Activated CD4-positive, alpha-beta T cell treated with anti-CD3 and anti-CD28 coated beads, Interleukin-2, Interleukin-4, amounts not matched to agents 100 ng/mL and 50 ng/mL, durations not matched to agents 16 hours and 8 hours (primary cell): Measurements from ENCODE around the gene MAP2K2.

Experiments used
- DNase-seq: peaks from one replicate; pipeline ENCODE4 v3.0.0-alpha.2; 2020; ENCODE audit warnings: low spot score

Gene MAP2K2

DNA sequence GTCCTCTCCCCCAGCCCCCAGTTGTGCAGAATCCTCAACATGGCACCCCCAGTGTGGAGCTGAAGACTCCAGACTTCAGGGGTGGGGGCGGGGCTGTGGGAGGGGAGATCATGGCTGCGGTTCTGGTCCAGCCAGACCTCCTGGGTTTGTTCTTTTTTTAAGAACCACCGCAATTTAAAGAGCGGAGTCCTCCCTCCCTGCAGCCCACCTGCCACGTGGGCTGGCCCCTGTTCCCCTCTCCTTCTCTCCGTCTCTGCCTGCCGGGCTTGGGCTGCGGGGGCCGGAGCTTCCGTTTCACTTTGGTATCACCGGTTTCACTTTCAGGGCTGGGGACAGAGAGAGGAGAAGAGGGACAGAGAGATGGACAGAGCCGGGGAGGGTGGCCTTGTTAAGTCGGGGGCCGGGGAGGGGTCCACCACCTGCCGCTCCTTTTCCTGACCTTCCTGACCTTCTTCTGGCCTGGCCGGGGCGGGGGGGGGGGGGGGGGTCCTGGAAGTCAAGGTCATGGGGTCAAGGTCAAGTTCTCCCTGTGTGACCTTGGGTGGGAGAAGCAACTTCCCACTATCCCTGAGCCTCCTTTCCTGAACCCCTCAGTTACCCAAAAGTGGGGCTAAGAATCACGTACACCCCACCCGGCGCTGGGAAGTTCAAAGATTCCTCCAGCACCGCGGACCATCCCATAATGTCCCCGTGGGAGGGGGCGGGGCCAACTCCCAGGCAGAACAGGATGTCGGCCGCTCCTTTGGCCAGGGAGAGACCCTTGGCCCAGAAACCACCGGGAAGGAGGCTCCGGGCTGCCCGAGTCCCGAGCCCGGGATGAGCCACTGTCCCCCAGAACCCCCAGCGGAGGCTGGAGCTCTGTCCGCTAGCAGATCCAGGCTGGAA, 45.9 kb downstream of the MAP2K2 start:
- DNase-seq: peak; percentile 50

DNA sequence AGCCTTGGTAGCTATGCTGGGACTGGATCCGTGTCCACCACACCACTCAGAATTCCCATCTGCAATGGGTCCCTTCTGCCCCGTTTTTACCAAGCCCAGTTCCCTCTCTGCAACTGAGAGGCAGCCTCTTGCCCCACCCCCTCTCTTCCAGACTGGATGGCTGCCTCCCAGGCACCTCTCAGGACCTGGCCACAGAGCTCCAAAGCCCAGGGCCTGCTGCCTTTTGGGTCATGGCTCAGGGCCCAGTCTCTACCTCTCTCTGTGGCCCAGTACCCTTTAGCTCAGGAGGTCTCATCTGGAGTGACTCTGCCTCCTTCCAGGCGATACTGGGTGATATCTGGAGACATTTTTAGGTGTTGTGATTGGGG, 46.9 kb downstream of the MAP2K2 start:
- DNase-seq: no peak

DNA sequence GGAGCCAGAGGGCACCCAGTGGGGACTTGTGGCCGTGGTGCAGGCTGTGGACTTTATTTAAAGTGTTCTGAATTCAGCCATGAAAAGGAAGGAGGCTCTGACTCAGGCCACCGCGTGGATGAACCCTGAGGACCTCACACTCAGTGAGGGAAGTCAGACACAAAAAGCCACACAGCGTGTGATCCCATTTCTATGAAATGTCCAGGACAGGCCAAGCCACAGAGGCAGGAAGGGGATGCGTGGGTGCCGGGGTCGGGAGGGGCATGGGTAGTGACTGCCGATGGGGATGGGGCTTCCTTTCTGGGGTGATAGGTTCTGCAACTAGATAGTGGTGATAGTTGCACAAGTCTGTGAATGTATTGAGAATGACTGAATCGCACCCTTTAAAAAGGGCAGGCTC, 48.5 kb downstream of the MAP2K2 start:
- peak; percentile 32 for DNase-seq

DNA sequence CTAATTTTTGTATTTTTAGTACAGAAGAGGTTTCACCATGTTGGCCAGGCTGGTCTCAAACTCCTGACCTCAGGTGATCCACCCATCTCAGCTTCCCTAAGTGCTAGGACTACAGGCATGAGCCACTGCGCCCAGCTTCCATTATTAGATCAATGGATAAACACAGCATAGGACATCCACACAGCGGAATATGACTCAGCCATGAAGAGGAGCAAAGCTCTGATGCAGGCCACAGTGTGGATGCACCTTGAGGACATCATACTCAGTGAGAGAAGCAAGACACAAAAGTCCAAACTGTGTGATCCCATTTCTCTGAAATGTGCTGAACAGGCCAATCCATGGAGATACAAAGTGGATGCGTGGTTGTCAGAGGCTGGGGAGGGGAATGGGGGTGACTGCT, 52.3 kb downstream of the MAP2K2 start:
- no peak for DNase-seq

DNA sequence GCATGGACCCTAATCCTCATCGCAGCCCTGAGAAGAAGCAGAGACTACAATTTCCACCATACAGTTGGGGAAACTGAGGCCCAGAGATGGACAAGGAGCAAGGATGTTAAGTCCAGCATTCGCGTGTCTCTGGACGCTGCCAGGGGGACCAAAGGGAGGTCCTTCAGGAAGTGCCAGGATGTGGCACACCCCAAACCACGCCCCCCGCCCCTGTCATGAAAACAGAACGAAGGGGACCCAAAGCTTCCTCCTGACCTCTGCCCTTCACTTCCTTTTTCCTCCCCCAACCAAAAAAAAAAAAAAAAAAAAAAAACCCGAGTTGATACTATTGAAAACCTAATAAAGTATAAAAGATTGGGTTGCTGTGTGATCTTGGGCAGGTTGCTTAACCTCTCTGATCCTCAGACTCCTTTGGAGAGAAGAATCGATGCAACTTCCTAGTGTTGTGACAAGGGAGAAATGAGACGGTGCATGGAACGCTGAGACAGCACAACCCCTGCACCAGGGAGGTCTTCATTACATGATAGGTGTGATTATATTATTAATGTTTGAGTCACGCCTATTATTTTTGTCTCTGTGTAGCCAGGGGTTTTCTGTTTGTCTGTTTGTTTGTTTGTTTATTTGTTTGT, 54.5 kb downstream of the MAP2K2 start:
- DNase-seq: peak; percentile 54

DNA sequence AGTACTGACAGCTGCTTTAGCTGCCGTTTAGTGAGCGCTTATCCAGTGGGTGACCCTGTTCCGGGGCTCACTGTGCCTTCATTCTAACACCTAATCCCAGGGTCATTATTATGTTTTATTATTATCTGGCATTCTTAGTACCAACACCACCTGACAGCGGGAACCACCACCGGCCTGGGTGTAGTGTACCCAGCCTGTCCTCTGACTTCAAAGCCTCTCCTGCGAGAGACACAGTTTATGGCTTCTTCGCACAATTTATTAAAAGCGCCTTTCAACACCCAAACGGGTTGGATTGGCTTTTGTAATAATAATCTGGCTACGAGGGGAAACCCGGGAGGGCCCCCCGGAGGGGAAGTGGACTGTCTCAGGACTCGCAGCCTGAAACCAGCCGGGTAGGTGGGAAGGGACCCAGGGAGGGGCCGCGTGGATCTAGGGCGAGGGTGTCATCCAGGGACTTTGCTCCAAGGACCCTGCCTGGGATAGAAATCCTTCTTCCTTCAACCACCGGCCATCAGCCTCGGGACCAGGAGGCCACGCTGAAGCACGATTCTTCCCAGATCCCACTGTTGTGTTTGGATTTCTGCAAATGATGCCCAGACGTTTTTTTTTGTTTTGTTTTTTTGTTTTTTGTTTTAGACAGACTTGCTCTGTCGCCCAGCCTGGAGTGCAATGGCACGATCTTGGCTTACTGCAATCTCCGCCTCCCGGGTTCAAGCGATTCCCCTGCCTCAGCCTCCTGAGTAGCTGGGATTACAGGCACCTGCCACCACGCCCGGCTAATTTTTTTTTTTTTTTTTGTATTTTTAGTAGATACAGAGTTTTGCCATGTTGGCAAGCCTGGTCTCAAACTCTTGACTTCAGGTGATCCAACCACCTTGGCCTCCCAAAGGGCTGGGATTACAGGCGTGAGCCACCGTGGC, 55.6 kb downstream of the MAP2K2 start:
- no peak for DNase-seq

DNA sequence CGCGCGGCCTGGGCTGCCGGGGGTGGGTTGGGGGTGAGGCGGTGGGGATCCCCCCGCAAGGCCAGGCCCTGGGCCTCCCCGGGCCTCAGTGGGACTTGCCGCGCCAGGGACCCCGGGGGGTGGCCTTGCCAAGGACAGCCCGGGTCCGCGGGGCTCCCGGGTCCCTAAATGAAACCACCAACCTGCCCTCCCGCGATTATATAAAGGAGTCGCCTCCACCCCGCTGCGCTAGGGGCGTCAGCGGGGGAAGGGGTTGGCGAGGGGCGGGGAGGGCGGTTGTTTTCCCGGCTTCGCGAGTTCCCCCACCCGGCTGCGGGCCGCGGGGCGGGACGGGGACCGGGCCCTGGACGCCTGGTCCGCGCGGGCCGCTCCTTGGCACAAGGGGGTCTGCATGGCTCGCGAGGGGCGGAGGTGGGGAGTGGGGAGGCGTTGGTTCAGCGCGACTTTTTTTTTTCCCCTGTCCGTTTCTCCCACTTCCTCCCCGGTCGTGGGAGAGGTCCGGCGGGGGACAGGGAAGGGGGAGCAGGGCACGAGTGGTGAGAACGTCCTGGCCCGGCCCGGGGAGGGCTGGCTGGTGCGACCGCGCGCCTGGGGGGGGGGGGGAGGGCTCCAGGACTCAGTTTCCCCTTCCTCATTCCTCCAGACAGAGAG, 56.4 kb downstream of the MAP2K2 start:
- no peak for DNase-seq

DNA sequence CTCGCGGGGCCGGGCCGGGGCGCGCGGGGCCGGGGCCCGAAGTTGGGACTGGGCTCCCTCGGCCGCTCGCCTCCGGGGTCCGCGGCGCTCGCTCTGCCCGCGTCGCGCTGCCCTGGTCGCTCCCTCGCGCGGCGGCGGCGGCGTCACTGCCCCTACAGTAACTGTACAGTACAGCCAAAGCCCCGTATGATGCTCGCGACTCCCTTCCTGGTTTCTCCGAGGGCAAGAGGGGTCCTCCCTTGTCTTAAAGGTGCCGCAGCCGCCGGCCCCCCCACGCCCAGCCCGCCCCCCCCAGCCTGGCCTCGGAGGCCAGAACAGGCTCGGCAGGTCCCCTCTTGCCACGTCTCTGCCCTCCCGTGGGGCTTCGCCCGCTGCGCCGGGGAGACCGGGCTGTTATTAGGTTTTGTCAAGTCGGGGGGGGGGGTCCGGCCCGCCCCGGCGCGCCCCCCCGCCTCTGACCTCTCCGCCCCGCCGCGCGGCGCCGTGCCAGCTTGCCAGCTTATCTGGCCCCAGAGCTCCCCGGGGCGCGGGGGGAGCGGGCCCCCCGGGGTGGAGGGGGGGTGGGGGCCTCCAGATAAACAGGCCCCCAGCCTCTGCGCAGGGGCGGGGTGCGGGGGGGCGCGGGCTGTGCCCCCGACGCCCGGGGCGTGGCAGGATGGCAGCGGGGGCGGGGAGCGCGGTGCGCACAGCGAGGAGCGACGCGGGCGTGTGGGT, 57.1 kb downstream of the MAP2K2 start, which contains the start of gene ZBTB7A:
ZBTB7A (minus strand) TSS at position 218 of the 714 bp plus-strand sequence. CDS start 11,667 bp downstream, outside the sequence.
- DNase-seq: peak; percentile 60

DNA sequence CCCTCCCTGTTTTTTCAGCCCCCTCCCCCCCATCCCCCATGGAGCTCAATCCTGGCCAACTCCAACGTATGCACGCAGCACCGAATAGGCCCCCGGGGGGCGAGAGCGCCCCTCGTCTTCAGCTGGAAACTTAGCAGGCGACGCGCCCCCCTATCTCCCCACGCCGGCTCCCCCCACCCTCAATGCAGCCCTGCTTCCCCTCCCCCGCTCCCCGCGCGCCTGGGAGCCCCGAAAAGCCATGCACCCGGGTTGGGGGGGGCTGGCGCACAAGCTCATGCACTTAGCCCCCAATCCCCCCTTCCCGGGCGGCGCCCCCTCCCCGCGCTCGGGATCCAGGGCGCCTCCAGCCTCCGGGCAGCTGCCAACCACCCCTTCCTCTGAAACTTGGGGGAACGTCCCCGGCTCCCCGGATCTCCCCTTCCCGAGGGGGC, 57.7 kb downstream of the MAP2K2 start:
- DNase-seq: no peak

DNA sequence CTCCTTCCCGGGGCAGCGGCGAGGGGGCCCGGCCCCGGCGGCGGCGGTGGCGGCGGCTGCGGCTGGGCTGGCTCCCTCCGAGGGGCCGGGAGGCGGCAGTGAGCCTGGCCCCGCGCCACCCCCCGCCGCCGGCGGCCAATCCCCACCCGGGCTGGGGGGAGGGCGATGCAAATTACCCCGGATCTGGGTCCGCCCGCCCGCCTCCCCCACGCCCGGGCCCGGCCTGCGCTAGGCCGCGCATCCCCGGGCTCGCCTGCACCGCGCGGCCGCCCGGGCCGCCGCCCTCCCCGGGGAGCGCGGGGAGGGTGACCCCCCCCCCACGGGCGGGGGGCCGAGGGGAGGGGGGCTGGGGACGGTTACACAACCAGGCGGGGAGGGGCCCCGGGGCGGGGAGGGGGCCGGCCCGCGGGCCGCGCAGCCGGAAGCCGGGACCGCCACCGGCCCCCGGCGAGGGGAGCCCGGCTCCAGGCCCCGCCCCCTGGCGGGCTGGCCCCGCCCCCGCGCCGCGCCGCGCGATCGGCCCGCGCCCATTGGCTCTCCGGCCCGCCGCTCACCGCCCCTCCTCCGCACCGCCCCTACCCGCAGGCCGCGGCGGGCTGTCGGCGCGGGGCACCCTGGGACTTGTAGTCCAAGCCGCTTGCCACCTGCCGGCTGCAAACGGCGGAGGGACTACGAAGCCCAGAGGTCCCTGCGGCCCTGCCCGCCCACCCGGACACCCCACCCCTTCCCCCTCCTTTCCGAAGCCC, 58.3 kb downstream of the MAP2K2 start:
- DNase-seq: peak; percentile 97

DNA sequence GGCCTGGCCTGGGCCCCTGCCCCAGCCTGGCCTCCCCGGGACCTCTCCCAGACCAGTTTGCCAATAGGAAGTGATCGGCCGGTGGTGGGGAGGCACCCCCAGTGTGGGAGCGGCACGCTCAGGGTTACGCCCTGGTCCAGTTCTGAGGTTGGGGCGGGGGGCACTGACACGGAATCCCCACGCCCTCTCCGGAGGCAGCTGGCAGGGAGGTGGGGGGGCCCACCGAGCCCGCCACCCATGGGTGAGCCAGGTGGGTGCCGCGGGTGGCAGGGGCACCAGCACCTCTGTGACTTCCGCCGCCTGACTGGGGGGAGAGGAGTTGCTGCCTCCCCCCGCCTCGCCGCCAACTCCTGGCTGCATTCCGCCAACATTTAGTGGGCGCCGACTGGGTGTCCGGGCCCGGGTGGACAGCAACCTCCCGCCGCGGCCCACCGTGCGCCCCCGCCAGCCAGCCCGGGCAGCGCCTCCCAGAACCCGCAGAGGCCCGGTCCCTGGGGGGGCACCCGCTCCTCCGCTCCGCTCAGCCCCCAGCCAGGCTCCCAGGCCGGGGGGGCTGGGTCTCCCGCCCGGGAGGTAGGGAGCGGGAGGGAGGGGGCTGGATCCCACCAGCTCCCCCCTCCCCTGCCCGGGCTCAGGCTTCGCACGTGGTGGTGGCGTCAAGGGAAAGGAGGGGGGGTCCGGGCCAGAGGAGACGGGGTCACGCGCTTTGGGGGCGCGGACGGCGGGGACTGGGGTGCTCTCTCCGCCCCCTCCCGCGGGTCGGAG, 59.2 kb downstream of the MAP2K2 start:
- no peak for DNase-seq

DNA sequence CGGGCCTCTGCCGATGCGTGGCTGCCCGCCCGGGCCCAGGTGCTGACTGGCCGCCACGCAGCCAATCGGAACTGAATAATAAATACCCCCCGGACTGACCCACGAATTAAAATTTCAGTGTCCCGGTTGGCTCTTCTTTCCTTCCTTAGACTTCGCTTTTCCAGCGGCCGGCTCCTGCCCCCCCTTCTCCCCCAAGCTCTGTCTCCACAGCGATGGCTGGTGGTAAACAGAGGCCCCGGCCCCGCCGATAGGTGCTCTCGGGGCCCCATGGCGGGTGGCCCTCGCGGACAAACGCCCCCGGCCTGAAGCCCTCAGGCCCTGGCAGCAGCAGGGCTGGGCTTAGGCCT, 59.8 kb downstream of the MAP2K2 start:
- no peak for DNase-seq

DNA sequence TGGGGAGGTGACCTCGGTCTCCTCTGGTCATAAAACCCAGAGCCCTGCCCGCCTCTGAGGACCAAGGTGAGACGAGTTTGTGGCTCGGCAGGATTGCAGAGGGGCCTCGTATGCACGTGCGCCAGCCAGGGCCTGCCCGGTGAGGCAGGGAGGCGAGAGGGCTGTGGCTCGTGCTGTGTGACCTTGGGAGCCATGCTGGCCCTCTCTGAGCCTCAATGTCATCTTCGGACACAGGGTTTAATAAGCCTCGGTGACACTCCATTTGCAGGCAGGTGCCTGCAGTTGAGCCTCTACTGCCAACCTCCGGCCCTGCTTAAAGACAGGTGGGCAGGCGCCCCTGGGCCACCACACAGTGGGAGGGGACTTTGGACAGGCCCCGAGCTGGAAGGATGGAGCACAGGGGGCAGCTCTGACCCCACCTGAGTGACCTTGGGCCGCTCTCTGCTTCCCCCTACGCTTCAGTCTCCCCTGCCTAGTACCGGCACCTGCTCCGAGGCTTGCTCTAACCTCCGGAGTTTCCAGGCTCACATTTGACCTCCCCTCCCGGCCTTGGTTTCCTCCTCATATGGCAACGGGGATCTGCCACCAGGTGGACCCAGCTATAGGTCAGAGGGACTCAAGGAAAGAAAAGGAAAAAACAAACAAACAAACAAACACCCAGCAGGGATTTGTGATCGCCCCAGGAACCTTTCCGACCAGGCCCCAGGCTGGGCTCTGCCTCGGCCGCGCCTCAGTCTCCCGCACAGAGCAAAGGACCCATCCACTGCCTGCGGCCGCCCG, 60.4 kb downstream of the MAP2K2 start:
- DNase-seq: no peak

DNA sequence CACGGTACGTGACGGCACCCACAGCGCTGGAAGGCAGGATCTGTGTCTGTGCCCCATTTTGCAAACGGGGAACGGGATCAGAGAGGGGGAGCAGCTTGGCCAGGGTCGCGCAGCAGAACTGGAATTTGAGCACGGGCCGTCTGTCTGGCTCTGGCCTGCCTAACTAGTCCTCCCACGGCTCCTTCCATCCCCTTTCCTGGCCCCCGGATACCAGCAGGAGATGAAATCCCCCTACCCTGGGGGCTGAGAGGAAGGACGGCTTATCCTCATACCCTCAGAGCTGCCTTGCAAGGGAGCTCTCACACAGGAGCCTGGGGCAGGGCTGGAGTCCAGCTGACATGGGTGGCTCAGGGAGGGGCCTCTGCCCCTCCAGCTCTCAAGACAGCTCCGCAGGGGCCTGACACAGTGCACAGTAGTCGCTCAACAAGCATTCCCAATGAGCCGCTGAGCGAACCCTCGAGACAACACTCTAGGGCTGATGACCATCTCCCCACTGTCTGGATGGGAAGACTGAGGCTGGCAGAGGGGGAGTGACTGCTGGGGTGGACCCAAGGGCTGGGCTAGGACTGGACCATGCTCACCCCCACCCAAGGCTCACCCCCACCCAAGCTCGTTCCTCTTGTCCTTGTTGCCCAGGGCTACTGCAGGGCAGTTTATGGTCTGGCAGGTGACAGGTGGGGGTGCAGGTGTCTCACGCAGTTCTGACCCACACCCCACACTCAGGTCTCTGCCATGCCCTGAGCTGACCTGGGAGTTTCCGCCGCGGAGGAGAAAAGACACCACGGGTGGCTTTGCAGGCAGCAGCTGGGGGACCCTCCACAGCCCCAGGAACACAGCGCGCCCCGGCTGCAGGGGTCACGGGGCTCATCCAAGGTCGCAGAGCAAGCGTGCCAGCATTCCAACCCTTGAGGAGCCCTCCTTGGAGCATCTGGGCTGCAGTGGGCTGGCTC, 61.2 kb downstream of the MAP2K2 start:
- no peak for DNase-seq

DNA sequence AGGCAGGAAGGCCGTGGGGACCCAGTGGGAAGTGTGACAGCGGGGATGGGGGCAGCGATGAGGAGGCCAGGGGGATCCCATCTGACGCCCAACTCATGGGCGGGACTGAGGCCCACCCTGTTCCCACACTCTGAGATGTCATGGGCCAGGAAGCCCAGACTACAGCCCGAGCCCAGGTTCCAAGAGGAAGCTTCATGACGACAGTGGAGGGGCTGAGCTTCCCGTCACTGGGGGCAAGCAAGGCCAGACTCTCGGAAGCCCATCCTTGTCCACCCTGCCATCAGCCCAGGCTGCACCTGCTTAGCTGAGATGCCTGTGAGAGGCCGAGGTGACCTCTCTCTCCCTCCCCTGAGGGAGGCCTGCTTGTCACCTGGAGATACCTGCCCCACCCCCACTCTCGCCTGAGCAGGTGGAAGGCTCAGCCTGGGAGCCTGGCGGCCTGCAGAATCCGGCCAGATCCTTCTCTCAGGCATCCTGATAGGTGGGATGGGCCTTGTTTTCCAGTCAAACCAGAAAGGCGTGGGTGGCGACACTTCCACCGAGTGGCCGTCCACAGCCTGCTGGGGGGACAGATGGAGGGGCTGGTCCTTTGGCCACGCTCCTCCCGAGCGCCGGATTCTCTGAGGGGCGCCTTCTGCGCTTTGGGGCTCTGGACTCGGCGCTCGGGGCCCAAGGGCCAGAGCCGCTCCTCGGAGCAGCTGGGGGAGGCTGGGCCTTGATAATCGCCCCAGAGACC, 62.1 kb downstream of the MAP2K2 start:
- DNase-seq: no peak

DNA sequence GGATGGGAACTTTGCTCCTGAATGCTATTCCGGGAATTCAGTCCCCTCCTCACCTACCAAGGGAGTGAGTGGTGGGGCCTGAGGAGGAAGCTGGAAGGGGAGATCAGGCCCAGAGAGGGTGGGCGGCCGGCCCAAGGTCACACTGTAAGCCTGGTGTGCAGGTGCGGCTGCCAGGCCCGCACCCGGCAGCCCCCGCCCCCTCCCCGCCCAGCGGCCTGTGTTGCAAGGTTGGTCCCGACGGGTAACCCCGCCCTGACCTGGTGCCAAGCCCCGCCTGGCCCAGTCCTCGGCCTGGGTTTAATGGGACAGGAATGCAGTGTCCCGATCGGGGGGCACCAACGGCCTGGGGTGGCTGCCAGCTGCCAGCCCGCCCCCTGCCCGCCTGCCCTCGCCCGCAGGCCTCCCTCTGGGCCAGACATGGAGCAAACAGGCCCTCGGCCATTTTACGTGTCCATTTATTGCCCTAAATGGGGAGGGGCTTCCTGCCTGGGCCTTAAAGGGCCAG, 62.7 kb downstream of the MAP2K2 start:
- DNase-seq: no peak

DNA sequence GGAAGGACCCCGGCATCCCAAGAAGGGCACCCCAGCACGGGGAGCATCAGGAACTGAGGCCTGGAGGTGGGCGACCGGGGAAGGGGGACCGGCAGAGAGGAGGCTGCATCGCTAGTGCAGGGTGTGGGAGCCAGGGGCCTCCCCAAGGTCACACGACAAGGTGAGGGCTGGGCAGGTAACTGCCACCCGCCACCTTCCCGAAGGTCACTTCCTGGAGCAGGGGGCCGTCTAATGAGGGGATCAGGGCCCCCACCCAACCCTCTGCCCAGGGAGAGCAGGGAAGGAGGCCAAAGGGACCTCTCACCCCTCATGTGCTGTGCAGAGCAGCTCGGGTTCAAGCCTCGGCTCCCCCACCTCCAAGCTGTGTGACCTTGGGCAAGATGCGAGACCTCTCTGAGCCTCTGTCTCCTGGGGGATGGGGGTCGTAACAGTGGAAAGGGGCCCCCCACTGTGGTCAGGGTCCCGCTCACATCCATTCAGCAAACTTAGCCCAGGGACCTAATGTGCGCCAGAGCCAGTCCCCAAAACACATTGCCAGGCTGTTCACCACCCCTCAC, 63.2 kb downstream of the MAP2K2 start:
- DNase-seq: no peak
